Measurements from ENCODE around the gene BCKDK. TPM values are rescaled to one million over a fixed set of nuclear protein-coding genes. Genes with fewer than 3 reads are reported as not detected.
"Not testable (repeated sequence)": the region's sequence is repeated elsewhere in the genome, so short reads cannot be mapped to it uniquely, and the experiment has no call there.

BCKDK gene
- total RNA-seq, 1 donor: 28.1 TPM

GRCh38 chr16:31143694-31144148, 35.5 kb downstream of the BCKDK start:
- no peak for TF ChIP-seq CTCF (IDR thresholded peaks at IDR 0.05; ENCODE audit: insufficient read depth, low read depth, low read length)
- DNase-seq (ENCODE audit: low read depth): no peak
- H3K4me3 ChIP-seq (ENCODE audit: low read depth, low read length): no peak overlapping the region

GRCh38 chr16:31144418-31144817, 36.2 kb downstream of the BCKDK start:
- not testable (repeated sequence) for H3K4me3 ChIP-seq (ENCODE audit: low read depth, low read length); DNase-seq (ENCODE audit: low read depth)

GRCh38 chr16:31145398-31145990, 37.3 kb downstream of the BCKDK start:
- DNase-seq (ENCODE audit: low read depth): no peak
- no peak for TF ChIP-seq CTCF (IDR thresholded peaks at IDR 0.05; ENCODE audit: insufficient read depth, low read depth, low read length)
- H3K4me3 ChIP-seq (ENCODE audit: low read depth, low read length): no peak overlapping the region

GRCh38 chr16:31147574-31147973, 39.4 kb downstream of the BCKDK start:
- no peak for DNase-seq (ENCODE audit: low read depth)
- H3K4me3 ChIP-seq (ENCODE audit: low read depth, low read length): no peak overlapping the region
- no peak for TF ChIP-seq CTCF (IDR thresholded peaks at IDR 0.05; ENCODE audit: insufficient read depth, low read depth, low read length)

- no peak for TF ChIP-seq CTCF (IDR thresholded peaks at IDR 0.05; ENCODE audit: insufficient read depth, low read depth, low read length)
- DNase-seq (ENCODE audit: low read depth): no peak
- no peak overlapping the region for H3K4me3 ChIP-seq (ENCODE audit: low read depth, low read length)
Measured at GRCh38 chr16:31148281-31148728, 40.1 kb downstream of the BCKDK start.

- no peak overlapping the region for H3K4me3 ChIP-seq (ENCODE audit: low read depth, low read length)
- TF ChIP-seq CTCF (IDR thresholded peaks at IDR 0.05; ENCODE audit: insufficient read depth, low read depth, low read length): no peak
- DNase-seq (ENCODE audit: low read depth): no peak
Measured at GRCh38 chr16:31148896-31149295, 40.7 kb downstream of the BCKDK start.

- DNase-seq (ENCODE audit: low read depth): no peak
- TF ChIP-seq CTCF (IDR thresholded peaks at IDR 0.05; ENCODE audit: insufficient read depth, low read depth, low read length): no peak
- no peak overlapping the region for H3K4me3 ChIP-seq (ENCODE audit: low read depth, low read length)
Measured at GRCh38 chr16:31149332-31149731, 41.1 kb downstream of the BCKDK start.
